ENCODE measurements around the gene RCOR1.
A peak's percentile ranks its signal among the peaks of the same experiment; 100 is the strongest.
"Not testable (repeated sequence)": the region's sequence is repeated elsewhere in the genome, so short reads cannot be mapped to it uniquely, and the experiment has no call there.

RCOR1 gene

DNA sequence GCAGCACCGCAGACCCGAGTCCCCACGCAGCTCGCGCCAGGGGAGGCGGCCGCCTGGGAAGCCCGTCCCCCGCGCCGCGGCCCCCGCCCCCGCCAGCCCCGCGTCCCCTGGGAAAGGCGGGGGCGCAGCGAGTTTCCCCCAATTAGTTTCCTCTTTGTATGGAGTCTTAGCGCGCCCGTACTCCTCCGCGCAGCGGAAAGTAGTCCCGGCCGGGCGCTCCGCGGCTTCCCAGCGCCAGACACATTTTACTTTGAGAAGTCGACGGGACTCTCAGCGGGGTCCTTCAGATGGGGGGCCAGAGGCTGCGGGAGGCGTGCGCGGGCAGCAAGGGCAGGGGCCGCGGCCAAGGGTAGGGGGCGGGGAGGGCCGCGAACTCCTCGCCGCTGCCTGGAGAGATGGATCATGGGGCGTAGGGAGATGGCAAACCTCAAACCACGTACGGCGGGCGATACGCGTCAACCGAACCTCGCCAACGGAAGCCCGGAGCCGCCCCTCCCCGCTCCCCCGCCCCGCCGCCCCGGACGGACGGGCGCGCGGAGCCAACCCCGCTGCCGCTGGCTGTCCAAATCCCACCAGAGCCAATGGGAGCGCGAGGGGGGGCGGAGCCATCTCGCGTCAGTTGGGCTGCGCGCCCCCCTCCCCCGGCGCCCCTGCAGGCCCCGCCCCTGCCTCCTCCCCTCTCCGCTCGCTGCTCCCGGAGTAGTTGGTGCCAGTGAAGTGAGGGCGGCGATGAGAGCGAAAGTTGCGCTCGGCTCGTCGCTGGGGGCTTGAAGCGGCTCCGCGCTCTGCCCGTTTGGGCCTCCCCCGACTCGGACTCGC is at the start of gene RCOR1:
Gene RCOR1 (plus strand): TSS at position 706 of the 819 bp plus-strand sequence. CDS start 238 bp downstream, outside the sequence.
- DNase-seq: peak; percentile 99

DNA sequence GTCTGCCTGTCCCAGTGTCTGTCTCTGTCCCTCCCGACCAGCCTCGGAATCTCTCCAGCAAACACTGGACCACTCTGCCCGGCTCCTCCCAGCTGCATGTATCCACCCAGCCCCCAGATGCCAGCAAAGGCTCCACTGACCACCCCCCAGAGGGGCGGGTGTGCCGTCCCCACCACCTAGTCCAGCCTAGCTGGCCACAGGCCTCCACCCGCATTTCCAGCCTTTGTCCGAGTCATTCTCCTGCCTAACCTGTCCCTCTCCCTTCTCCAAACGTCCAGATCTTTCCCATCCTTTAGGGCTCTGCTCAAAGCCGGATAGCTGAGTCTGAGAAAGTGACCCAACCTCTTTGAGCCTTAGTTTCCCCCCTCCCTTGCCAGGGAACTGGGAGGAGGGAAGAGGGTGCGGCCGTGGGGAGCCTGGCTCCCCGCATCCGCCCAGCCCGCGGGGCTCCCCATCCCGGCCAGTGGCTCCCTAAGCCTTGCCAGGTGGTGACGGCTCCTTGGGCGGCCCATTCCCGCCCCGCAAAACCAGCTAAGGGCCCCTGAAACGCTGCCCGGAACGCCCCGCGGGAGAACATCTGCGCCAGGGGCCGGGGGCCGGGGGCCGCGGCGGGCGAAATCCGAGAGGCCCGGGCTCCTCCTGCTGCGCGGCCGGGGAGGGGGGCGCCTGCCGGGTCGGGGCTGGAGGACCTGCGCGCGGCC is 48.3 kb upstream of the RCOR1 start:
- peak; percentile 79 for DNase-seq

DNA sequence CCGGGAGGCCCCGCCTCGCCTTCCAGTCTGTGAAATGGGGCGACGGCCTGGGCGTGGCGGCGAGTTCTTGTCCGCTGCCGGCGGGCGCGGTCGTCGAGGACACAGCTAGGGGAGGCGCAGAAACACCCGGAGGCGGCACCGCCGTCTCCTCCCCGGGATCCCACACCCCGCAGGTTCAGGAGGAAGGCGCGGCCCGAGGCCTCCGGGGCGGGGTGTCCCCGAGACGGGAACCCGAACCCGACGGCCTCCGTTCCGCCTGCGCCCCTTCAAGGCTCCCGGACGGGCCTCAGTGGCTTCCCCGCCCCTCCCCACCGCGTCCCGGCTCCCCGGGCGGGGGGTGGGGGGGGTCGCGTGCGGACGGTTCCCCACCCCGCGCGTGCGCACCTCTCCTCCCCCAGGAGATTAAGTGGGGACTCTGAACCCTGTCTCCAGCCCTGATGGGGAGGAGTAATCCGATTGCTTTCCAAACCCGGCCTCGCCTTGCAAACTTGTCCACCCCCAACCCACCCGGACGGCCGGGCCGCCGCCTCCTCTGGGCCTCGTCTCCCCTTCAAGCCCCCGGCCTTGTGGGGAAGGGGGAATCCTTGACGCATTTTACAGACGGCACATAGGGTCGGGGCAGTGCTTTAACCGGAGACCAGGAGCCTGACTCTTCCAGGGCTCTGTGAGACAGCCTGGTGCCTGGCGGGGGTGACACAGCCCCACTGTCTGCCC is 47.5 kb upstream of the RCOR1 start:
- DNase-seq: peak; percentile 57

DNA sequence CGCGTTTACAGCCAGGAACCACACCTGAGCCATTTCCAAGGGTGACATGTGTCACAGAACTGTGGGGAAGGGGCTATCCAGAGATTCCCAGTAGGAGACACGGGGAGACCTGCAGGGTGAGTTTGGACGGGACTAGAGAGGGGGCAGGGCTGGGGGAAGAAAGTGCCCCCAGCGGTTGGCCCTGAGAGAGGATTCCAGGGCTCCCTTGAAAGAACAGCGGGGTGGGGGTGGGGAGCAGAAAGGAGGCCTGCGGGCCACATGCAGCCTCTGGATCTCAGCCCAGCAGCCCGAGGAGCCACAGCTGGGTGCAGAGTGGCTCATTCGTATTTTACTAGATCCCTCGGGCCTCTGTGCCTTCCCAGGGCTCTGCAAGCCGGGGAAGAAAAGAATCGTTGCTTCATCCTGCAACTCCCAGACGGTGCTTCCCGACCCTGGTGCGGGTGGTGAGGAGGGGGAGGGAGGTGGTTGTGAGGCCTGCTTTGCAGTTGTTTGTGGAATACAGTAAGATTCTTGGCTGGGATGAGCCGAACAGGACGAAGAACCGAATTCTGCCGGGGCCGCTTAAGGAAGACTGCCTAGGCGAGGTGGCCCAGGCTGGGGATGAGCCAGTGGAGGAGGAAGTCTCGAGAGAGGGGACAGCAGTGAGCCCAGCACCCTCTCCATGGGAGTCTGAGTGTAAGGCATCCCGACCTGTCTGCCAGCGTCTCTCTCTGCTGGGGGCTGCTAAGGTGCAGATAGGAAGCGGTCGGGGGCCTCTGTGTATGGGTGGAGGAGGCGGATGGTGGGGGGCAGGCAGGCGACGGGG is 46.8 kb upstream of the RCOR1 start:
- peak; percentile 58 for DNase-seq

- no peak for DNase-seq
These were observed 43.7 kb upstream of the RCOR1 start for GRCh38 chr14:102548616-102549240.

DNA sequence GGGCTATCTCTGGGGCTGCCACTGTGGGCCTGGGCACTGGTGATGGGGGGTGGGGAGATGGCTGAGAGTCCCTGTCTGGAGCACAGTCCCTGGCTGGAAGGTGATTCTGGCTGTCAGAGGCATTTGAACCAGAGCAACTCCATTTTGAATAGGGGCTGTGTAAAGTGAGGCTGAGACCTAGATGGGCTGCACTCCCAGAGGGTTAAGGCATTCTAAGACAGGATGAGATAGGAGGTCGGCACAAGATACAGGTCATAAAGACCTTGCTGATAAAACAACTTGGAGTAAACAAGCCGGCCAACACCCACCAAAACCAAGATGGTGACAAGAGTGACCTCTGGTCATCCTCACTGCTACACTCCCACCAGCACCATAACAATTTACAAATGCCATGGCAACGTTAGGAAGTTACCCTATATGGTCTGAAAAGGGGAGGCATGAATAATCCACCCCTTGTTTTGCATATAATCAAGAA is 41.5 kb upstream of the RCOR1 start:
- DNase-seq: not testable (repeated sequence)

GRCh38 chr14:102551995-102552705 is 40.3 kb upstream of the RCOR1 start:
- peak; percentile 53 for DNase-seq

DNA sequence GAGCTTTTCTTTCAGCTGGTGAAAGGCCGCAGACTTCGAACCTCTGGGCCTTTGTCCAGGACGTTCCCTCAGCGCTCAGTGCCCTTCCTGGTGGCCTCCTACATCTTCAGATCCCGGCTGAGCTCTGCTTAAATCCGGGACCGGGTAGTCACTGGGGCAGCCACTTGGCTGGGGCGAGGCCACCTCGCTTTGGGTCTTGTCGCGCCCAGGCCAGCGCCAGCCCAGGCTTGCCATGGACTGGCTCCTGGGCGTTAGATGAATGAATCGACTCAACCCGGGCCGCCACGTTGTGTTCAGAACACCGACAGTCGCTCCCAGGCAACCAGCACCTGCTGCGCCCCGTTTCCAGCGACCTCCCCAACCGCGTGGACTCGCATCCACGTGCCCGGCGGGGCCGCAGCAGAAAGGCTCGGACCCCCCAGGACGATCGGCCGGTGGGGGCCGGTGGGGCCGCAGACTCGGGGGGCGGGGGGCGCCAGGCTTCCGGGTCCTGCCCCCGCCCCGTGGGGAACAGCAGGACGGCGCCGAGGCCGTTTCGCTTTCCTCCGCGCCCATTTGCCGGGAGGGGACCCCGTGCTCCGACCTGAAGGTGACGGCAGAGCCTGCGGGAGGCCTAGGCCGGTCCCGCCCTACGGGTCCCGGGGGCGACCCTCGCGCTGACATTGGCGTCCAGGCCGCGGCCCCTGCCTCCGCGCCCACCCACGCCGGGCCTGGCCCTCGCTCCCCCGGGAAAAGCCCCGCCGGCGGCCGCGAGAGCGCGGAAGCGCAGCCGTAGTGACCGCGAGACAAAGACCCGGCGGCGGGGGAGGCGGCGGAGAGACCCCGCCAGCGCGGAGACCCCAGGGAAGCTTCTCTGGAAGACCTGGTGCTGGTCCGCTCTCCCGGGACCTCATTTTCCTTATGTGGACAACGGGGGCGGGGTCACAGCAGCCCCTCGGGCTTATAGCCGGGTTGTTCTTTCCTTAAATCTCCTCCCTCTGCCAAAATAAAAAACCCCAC is 37.3 kb upstream of the RCOR1 start:
- DNase-seq: peak; percentile 68

GRCh38 chr14:102556098-102556677 is 36.3 kb upstream of the RCOR1 start:
- DNase-seq: no peak

- DNase-seq: no peak
These were observed 34.8 kb upstream of the RCOR1 start for GRCh38 chr14:102557434-102558226.

DNA sequence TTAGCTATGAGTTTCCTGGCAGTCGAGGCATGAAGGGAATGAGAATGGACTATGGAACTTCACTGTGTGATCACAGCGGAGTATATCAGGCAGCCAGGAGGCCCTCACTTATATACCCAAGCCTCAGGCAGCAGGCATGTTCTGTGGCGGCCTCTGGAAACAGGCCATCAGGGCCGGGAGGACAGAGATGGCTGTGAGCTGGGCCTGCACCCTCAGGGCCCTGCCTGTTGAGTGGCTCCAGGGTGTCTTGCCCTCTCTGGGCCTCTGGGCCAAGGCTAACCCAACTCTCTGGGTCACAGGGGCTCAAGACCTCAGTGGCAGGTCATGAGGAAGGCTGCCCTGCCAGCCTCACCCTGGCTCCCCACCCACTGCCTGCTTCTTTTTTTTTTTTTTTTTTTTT is 33.9 kb upstream of the RCOR1 start:
- no peak for DNase-seq

- peak; percentile 57 for DNase-seq
These were observed 31.8 kb upstream of the RCOR1 start for GRCh38 chr14:102560458-102561261.

DNA sequence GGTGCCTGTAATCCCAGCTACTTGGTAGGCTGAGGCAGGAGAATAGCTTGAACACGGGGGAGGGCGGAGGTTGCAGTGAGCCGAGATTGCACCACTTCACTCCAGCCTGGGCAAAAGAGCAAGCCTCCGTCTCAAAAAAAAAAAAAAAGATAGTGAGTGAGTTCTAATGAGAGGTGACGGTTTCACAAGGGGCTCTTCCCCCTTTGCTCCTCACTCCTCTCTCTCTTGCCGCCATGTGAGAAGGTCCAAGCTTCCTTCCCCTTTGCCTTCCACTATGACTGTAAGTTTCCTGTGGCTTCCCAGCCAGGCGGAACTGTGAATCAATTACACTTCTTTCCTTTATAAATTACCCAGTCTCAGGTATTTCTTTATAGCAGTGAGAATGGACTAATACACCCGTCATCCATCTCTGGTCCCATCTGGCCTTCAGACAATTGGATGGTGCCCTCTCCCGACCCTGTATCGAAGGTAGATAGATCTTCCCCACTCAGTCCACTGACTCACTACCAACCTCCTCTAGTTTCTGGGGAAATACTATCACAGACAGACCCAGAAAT is 27.0 kb upstream of the RCOR1 start:
- no peak for DNase-seq

GRCh38 chr14:102565959-102566358 is 26.5 kb upstream of the RCOR1 start:
- DNase-seq: no peak

DNA sequence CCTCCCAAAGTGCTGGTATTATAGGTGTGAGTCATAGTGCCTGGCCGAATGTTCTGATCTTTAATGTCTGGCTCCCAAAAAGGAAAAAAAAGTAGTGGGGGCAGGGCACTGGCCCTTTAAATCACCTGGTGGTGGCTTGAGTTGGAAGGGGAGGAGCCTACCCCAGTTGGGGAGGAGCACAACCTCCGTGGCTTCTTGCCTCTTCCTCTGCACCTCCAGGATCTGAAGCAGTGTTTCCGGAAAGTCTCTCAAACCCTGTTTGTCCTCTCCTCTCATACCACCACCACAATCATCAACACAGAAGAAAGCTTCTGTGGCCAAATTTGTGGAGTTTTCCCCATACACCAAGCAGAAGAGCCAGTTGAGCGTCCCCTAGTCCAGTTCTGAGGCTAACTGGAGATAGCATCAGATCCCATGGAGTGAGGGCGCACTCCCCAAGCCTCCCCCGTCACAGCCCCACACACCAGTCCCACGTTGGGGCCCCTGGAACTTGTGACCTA is 24.3 kb upstream of the RCOR1 start:
- DNase-seq: no peak

DNA sequence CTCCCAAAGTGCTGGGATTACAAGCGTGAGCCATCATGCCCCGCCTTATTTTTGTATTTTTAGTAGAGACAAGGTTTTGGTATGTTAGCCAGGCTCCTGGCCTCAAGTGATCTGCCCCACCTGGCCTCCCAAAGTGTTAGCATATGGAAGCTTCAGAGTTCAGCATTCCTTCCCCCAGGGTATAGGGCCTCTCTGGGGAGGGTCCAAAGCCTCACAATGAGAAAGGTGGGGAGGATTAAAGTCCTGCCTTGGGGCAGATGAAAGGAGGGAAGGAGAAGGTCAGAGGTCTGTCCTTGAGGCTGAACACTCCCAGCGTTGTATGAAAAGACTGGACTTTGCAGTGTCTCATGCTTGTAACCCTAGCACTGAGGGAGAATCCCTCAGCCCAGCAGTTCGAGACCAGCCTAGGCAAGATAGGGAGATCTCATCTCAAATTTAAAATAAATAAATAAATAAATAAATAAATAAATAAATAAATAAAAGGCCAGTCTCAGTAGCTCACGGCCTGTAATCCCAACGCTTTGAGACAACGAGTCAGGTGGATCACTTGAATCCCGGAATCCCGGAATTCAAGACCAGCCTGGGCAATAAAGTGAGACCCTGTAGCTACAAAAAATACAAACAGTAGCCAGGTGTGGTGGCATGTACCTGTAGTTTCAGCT is 22.0 kb upstream of the RCOR1 start:
- DNase-seq: no peak

DNA sequence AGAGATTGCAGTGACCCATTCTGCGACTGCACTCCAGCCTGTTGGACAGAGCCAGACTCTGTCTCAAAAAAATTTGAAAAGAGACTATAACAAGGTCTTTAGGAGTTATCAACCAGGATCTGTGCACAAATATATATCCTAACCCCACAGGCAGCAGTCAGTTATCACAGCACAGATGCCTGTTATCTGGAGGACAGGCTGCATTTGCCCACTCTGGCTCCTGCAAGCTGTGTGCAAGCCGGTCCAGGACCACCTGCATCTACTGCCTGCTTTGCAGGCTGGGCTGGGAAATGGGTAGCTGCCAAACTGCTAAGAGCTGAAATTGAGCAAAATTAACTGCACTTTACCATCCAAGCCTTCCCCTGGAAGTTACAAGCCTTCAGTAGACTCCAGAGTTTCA is 21.4 kb upstream of the RCOR1 start:
- DNase-seq: no peak

Data from femur (tissue), 1 donor.